Suprapubic skin (tissue), 4 donors: ENCODE measurements around the gene RGS7. TPM values are rescaled to one million over a fixed set of nuclear protein-coding genes. Genes with fewer than 3 reads are reported as not detected.
"Not testable (repeated sequence)": the region's sequence is repeated elsewhere in the genome, so short reads cannot be mapped to it uniquely, and the experiment has no call there.

Source experiments
- DNase-seq, 2 donors: peaks; one replicate each; pipeline ENCODE4 v3.0.0-alpha.2; 2019; ENCODE audit warnings: low spot score in 2 of 2
- H3K27ac ChIP-seq: fragments of 200-600 bp; sonication (generic); one replicate; pipeline ENCODE4 v1.5.1; 2019
- H3K27me3 ChIP-seq: fragments of 200-600 bp; sonication (generic); one replicate; pipeline ENCODE4 v1.5.1; 2019
- H3K36me3 ChIP-seq: fragments of 200-600 bp; sonication (generic); one replicate; pipeline ENCODE4 v1.5.1; 2019
- H3K4me1 ChIP-seq: fragments of 200-600 bp; sonication (generic); one replicate; pipeline ENCODE4 v1.5.1; 2019
- H3K4me3 ChIP-seq: fragments of 200-600 bp; sonication (generic); one replicate; pipeline ENCODE4 v1.5.1; 2019; ENCODE audit warnings: mild to moderate bottlenecking
- H3K9me3 ChIP-seq: fragments of 200-600 bp; sonication (generic); one replicate; pipeline ENCODE4 v1.5.1; 2019
- CTCF ChIP-seq, 2 donors: fragments of 200-600 bp in 1 of 2; fragments of 450-650 bp in 1 of 2; sonication (generic) in 1 of 2; IDR thresholded peaks; one replicate each; pipeline ENCODE4 v1.5.1; 2016 to 2019; ENCODE audit warnings: antibody characterized with exemption in 2 of 2, mild to moderate bottlenecking in 1 of 2, moderate library complexity in 1 of 2
- EP300 ChIP-seq: sonication (generic); formaldehyde crosslinking; IDR thresholded peaks from one replicate; pipeline ENCODE4 v1.6.1; 2017; ENCODE audit warnings: antibody characterized with exemption
- POLR2A ChIP-seq, 2 donors: fragments of 450-650 bp; IDR thresholded peaks; one replicate each; pipeline ENCODE4 v1.6.1; 2017; ENCODE audit warnings: antibody characterized with exemption in 2 of 2, mild to moderate bottlenecking in 2 of 2, moderate library complexity in 2 of 2
- POLR2AphosphoS5 ChIP-seq, 3 donors: sonication (generic); formaldehyde crosslinking; IDR thresholded peaks; one replicate each; pipeline ENCODE4 v1.6.1; 2017; ENCODE audit warnings: antibody characterized with exemption in 3 of 3
- WGBS: methylation state at CpG from one replicate; pipeline ENCODE4 v1.1.5; 2018; 5-methylcytosine and 5-hydroxymethylcytosine counted together
- total RNA-seq, 4 donors: library from RNA; depleted of rRNA; stranded (reverse); fragments of >200 nt; gene quantifications; one replicate each; pipeline ENCODE4 v1.1.0, GENCODE V29; 2016

Gene RGS7
- total RNA-seq, 4 donors from 2014 or later: not detected

- DNase-seq: no peak
- no peaks in the 10 kb centered on the region for H3K9me3 ChIP-seq
- 72% methylated on average over 4 of the region's 4 CpGs for WGBS
Measured at GRCh38 chr1:241096982-241097381, 260.0 kb downstream of the RGS7 start.

GRCh38 chr1:241095847-241096246 lies 261.2 kb downstream of the RGS7 start:
- no peak for DNase-seq
- Histone ChIP-seq H3K27ac (no peak overlapping the region), H3K4me3 (no peak overlapping the region), H3K36me3 (no peaks in the 10 kb centered on the region), H3K9me3 (no peaks in the 10 kb centered on the region), H3K4me1 (no peaks in the 10 kb centered on the region), H3K27me3 (no peaks in the 10 kb centered on the region)
- no peak for TF ChIP-seq EP300
- no peak for TF ChIP-seq POLR2A (IDR thresholded peaks at IDR 0.05)
- TF ChIP-seq CTCF (IDR thresholded peaks at IDR 0.05): no peak
- no peak for TF ChIP-seq POLR2AphosphoS5 (IDR thresholded peaks at IDR 0.05)
- WGBS: 98% methylated on average over 6 of the region's 6 CpGs

More at GRCh38 chr1:241096982-241097381, 260.0 kb downstream of the RGS7 start:
- Histone ChIP-seq H3K4me1 (no peaks in the 10 kb centered on the region), H3K36me3 (no peaks in the 10 kb centered on the region), H3K27ac (no peak overlapping the region), H3K4me3 (no peak overlapping the region), H3K27me3 (no peaks in the 10 kb centered on the region)
- no peak for TF ChIP-seq POLR2AphosphoS5 (IDR thresholded peaks at IDR 0.05)
- TF ChIP-seq POLR2A (IDR thresholded peaks at IDR 0.05): no peak
- no peak for TF ChIP-seq EP300
- TF ChIP-seq CTCF (IDR thresholded peaks at IDR 0.05): no peak

- WGBS: 84% methylated on average over 3 of the region's 3 CpGs
- no peak for TF ChIP-seq POLR2A (IDR thresholded peaks at IDR 0.05)
- TF ChIP-seq CTCF (IDR thresholded peaks at IDR 0.05): no peak
- no peak for TF ChIP-seq POLR2AphosphoS5 (IDR thresholded peaks at IDR 0.05)
- TF ChIP-seq EP300: no peak
- no peaks in the 10 kb centered on the region for H3K36me3 ChIP-seq
Measured at GRCh38 chr1:241090798-241091197, 266.2 kb downstream of the RGS7 start.

GRCh38 chr1:241089066-241089465 lies 267.9 kb downstream of the RGS7 start:
- not testable (repeated sequence) for H3K27me3 ChIP-seq, H3K27ac ChIP-seq, H3K4me1 ChIP-seq, H3K4me3 ChIP-seq, H3K36me3 ChIP-seq, H3K9me3 ChIP-seq, DNase-seq
- 79% methylated on average over 1 of the region's 1 CpG for WGBS

More at GRCh38 chr1:241090798-241091197, 266.2 kb downstream of the RGS7 start:
- H3K9me3 ChIP-seq: no peaks in the 10 kb centered on the region
- H3K27me3 ChIP-seq: no peaks in the 10 kb centered on the region
- no peak overlapping the region for H3K27ac ChIP-seq
- no peak overlapping the region for H3K4me3 ChIP-seq
- no peak for DNase-seq
- no peaks in the 10 kb centered on the region for H3K4me1 ChIP-seq

- WGBS: 81% methylated on average over 2 of the region's 2 CpGs
- H3K36me3 ChIP-seq, H3K4me1 ChIP-seq, H3K9me3 ChIP-seq, DNase-seq, H3K4me3 ChIP-seq, H3K27ac ChIP-seq, H3K27me3 ChIP-seq: not testable (repeated sequence)
Measured at GRCh38 chr1:241088075-241088474, 268.9 kb downstream of the RGS7 start.

- Histone ChIP-seq H3K4me1 (no peaks in the 10 kb centered on the region), H3K36me3 (no peaks in the 10 kb centered on the region), H3K27me3 (no peaks in the 10 kb centered on the region), H3K9me3 (no peaks in the 10 kb centered on the region), H3K27ac (no peak overlapping the region), H3K4me3 (no peak overlapping the region)
- no peak for TF ChIP-seq CTCF (IDR thresholded peaks at IDR 0.05)
- no peak for TF ChIP-seq POLR2A (IDR thresholded peaks at IDR 0.05)
- no peak for TF ChIP-seq EP300
- no peak for TF ChIP-seq POLR2AphosphoS5 (IDR thresholded peaks at IDR 0.05)
- 86% methylated on average over 6 of the region's 6 CpGs for WGBS
- DNase-seq: no peak
Measured at GRCh38 chr1:241086686-241087085, 270.3 kb downstream of the RGS7 start.
